Activated CD4-positive, alpha-beta T cell treated with anti-CD3 and anti-CD28 coated beads, Interleukin-2, amount 50 U/mL, for 24 hours (primary cell): ENCODE data around the gene PLCD3.

ENCODE experiments used
- DNase-seq, 2 donors: peaks; one replicate each; pipeline ENCODE4 v3.0.0-alpha.2; 2020; ENCODE audit warnings: low read depth in 1 of 2, low spot score in 1 of 2

PLCD3 gene

DNA sequence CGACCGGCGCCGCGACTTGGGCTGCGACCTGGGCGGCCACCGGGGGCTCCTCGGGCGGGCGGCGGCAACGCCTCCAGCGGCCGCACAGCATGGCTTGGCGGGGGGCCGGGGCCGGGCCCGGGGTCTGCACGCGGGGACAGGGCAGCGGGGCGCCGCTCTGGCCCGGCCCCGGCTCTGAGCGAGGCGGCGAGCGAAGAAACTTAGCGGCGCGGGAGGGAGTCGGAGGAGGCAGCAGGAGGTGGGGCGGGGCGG lies at the start of gene PLCD3:
PLCD3 (minus strand) TSS at position 196 of the 252 bp plus-strand sequence; CDS start at position 91, 105 bp downstream.
- DNase-seq, result no peak

- DNase-seq, result no peak
These were observed 45.2 kb upstream of the PLCD3 start for GRCh38 chr17:45177563-45177962.

- DNase-seq, result no peak
These were observed 43.4 kb upstream of the PLCD3 start for GRCh38 chr17:45175759-45176115.

DNA sequence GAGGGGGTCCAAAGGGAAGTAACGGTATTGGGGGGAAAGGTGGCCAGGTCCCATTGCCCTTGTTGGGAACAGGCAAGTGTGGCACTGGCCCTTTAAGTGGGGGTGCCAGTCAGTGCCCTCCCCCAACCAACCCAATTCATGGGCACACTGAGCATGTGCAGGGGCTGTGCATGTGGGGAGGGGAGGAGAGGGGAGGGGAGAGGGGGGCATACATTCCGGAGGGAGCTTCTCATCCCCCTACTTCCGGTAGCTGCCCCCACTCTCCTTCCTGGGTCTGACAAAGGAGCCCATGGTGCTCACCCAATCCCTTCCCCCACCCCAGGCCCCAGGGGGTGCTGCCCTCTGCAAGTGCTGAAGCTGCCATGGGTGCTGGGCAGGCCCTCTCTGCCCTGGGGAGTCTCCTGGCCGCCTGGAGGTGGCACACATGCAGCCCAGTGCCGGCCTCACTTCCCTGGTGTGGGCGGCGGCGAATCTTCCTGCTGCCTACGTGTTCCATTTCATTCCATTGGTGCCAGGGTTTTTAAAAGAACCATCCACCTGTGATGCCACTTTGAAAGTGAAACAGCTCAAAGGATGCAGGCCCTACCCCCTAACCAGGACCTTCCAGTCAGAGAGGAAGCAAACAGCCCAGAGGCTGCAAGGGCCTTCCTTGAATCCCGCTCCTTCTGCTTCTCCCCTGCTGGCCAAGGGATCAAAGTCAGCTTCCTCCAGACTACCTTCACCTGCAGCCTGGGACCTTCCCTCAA lies 40.4 kb upstream of the PLCD3 start:
- peak; percentile 19 to 54 for DNase-seq

DNA sequence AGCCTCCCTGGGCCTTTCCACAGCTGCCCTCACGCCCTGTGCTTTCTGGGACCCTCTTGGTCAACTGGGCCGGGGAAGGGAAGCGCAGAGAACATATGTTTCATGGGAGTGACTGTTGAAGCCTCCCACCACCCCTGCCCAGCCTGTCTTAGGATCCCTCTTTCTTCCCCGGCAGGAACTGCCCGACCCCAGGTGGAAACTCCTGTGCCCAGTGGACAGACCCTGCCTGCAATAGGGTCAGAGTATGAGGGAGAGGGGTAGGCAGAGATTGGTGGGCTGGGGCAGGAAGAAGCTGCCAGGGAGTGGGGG lies 39.9 kb upstream of the PLCD3 start:
- no peak for DNase-seq

- no peak for DNase-seq
These were observed 39.3 kb upstream of the PLCD3 start for GRCh38 chr17:45171338-45172231.

DNA sequence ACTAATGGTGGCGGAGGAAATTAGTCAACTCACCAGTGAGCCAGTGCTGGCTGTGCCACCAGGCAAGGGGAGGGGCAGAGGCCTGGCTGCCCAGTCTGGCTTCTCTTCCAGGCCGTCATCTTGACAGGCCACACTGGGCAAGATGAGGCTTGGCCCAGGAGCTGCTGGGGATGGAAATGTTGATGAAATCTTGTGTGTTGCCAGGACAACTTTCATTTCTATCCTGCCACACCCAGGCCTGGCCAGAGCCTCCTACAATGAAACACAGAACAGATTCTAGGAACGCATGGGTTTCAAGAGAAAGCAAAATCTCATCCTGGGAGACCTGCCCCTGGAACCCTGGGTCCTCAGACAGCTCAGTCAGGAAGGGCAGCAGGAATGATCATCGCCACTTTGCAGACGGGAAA lies 38.6 kb upstream of the PLCD3 start:
- DNase-seq, result no peak

- DNase-seq, result no peak
These were observed 38.1 kb upstream of the PLCD3 start for GRCh38 chr17:45170280-45170930.

- DNase-seq, result no peak
These were observed 36.9 kb upstream of the PLCD3 start for GRCh38 chr17:45168991-45169752.

DNA sequence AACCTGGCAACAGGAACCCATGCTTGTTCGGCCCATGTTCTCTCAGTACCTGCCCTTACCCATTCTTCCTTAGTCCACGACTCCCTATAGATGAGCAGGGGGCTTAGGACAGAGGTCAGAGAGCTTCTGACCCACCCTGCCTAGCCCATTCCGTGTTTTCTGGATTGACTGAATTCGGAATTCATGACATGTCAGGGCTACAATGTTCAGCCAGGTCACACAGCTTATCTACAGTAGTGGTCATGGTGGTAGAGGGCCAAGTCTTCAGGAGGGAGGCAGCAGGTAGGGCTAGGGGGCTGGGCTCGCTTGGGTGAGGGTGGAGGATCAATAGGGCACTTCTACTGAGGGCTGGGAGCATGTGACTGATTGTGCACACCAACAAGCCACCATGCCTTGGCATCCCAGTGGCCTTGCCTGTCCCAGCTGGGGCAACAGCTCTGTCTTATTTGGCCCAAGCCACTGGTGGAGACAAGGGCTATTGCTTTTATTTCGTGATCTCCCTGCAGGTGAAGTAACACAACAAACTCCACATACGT lies 32.5 kb upstream of the PLCD3 start:
- no peak for DNase-seq

DNA sequence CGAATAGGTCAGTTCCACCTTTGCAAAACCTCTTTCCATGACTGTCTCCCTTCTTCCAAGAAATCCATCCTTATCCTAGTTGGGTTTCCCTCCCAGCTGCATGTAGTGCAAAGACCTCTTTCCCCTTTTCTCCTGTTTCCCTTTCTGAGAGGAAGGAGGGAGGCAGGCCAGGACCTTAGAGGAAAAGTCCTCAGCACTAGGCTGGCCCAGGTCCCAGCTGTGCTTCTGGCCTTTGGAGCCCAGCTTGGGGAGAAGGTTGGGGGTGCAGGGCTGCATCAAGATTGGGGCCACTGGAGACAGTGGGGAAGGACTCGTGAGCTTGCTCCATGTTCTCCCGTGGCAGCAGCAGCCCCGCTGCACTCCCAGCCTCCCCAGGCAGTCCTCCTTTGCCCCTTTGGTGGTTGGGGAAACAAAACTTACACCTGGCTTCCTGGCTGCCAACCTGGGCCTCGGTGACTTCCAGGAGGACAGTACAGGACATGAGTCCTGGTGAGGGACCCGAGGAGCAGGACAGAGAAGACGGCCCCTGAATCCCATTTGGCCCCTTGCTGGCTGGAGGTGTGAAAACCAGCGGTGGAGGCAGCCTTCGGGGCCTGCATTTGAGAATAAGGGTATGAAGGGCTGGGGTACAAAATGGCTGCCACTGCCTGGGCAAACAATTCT lies 29.8 kb upstream of the PLCD3 start:
- DNase-seq, result no peak

GRCh38 chr17:45161288-45162024 lies 29.1 kb upstream of the PLCD3 start, which contains the start of gene HEXIM2:
Gene HEXIM2, plus strand, starts transcription at chr17:45161875. Its CDS starts 919 bp downstream, at chr17:45162794.
- DNase-seq, result peak; percentile 96 to 98

DNA sequence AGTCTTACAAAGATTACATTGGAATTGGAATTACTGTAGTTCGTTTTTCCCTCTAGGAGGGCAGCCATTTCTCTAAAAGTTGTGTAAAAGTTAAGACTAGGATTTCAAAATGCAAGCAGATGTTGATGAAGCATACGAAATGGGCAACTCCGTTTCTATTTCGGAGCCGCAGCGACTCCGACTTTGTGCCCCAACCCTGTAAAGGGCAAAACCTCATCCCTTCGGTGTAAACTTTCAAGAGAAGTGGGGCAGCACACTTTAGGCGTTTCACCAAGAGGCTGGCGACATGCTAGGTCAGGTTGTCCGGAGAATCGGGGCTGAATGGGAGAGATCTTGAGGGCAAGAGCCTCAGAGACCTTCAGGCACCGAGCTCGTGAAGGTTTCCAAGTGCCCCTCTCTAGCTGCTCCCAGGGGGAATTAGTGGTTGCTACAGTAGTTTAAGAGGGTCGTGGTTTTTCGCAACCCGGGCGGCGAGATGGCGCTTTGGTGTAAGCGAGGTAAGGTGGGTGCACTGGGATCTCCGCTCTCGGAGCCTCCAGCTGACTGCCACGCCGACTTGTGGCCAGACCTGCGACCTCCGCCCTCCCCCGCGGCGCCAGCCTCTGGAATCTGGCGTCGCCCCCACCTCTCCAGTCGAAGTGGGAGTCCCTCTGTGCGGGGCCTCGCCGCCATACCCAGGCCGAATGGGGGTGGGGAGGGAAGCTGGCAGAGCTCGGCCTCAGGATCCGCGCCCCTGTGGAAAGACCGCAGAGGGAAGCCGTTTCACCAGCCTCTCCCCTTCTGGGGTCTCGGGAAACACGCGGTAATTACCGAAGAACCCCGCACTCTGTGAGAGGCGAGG lies 28.4 kb upstream of the PLCD3 start:
- peak; percentile 57 to 60 for DNase-seq

DNA sequence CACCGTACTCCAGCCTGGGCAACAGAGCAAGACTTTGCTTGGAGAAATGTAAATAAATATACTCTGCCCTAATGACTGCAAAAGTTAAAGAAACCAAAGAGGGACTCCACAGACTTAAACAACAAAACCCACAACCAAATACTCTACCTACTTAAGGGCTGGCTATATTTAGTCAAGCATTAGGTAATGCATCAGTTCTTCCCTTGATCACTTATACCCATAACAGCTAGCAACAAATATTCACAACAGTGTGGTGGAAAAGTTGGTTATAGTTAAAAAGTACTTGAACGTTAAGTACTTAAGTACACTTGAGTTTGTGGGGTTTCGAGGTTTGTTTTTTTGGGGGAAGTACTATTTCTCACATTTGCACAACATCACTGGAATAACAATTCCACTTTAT lies 23.9 kb upstream of the PLCD3 start:
- no peak for DNase-seq

DNA sequence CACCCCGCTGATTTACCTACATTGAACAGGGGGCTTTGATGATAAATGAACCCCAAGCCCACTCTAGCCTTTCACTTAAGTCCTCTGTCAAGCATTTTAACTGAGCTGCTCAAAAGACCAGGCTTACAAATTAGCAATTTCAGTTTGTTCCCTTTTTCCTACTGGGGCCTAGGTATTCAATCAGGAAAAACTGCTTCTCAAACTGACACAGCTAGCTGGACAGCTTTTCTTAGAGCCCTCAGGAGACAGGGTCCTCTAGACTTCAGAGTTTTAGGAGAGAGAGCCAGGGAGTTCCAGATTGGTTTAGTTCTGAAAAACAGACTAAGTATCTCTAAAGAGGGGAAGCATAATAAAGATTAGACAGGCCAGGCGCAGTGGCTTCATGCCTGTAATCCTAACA lies 23.2 kb upstream of the PLCD3 start:
- DNase-seq, result no peak

- no peak for DNase-seq
These were observed 22.7 kb upstream of the PLCD3 start for GRCh38 chr17:45155029-45155428.

DNA sequence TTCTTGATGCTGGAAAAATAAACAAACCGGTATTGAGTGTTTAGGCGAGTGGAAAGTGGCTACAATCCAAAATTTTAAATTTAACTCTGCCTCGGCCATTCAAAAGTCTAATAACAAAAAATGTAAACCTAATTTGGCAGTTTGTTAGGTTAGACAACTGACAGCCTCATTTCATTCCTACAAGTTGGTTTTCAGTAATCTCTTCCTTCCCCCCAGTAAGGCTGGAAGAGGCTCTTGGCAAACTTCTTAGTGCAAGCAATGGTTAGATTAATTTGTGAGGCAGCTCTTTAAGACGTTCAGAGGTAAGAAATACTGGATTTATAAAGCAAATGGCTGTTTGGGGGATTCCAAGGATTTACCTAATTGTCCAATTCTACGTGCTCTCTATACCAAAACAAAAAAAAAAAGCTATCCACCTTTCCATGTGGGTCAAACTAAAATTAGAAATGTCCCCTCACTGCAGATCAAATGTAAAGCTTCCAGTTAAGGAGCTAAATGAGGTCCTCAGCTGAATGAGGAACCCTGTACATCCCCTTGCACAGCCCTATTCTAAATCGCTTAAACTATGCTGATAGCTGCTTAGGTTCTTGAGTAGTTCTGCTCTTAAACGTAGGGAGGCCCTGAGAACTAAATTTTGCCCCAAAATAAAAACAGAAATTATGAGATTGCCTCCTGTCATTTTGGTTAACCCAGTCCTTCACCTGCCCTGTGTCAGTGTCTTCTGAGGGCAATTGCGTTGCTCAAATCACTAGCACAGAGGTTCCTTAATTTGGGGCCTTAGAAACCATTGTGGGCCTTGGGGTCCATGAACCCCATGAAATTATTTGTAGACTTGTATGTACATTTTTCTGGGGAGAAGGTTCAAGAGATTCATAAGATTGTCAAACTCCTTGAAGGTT lies 18.8 kb upstream of the PLCD3 start:
- DNase-seq, result no peak
